ENCODE measurements around the gene TMC1. TPM values are rescaled to one million over a fixed set of nuclear protein-coding genes. Genes with fewer than 3 reads are reported as not detected.

Gene TMC1
- total and polyA plus RNA-seq, 12 donors, result 0.01 to 0.67 (median 0.43) TPM; not detected in 6

DNA sequence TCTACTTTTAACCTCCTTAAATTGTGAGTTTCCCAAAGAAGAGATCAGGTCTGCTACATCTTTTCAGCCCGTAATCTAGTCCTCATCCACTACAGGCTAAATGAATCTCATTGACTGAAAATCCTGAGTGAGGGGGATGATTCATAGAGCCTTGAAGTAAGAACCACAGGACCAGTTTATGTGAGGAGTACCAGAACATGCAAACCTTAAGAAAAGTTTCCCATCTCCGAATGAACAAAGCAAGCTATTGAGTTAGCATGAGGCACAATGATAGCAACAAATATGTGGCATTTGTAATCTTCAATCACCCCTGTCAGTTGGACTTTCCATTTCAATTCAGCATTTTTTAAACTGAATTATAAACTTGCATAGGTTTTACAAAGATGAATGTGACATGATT is 234.4 kb downstream of the TMC1 start:
- Histone ChIP-seq H3K27me3 (peaks cover 0 to 8% (median 0%) of the 10 kb centered on the region in 7 donors), H3K9me3 (no peaks in the 10 kb centered on the region), H3K27ac (no peak overlapping the region), H3K4me3 (no peak overlapping the region), H3K4me1 (no peaks in the 10 kb centered on the region), H3K36me3 (no peaks in the 10 kb centered on the region)
- intact Hi-C loops (cut with DNase I), result loop anchor here in 2 of 10 donors (2.0 to 10.0 kb wide), 2 partner anchors 35 to 461 kb away; no protein-coding TSS in a partner anchor
- DNase-seq, result no peak
- no peak for ATAC-seq
- TF ChIP-seq, protein P1, sequence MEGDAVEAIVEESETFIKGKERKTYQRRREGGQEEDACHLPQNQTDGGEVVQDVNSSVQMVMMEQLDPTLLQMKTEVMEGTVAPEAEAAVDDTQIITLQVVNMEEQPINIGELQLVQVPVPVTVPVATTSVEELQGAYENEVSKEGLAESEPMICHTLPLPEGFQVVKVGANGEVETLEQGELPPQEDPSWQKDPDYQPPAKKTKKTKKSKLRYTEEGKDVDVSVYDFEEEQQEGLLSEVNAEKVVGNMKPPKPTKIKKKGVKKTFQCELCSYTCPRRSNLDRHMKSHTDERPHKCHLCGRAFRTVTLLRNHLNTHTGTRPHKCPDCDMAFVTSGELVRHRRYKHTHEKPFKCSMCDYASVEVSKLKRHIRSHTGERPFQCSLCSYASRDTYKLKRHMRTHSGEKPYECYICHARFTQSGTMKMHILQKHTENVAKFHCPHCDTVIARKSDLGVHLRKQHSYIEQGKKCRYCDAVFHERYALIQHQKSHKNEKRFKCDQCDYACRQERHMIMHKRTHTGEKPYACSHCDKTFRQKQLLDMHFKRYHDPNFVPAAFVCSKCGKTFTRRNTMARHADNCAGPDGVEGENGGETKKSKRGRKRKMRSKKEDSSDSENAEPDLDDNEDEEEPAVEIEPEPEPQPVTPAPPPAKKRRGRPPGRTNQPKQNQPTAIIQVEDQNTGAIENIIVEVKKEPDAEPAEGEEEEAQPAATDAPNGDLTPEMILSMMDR (IDR thresholded peaks at IDR 0.05), result no peak
- 92 to 95% methylated on average over 2 of the region's 2 CpGs for WGBS, 2 donors

DNA sequence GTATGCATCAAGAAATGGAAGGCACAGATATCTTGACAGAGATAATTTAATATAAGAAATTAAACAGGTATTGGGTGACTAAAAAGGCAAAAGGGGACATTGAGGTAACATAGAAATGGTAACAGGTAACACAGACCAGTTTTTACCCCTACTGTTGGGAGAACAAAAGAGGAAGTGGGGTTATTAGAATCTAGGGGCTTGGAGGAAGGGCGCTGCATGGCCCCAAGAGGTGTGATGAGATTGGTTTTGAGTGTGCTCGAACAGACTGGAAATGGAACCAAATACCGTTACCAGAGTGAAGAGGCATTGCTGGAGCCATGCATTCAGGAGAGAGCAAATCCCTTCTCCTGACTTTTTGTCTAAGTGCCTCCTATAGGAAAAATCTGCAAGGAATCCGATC is 237.5 kb downstream of the TMC1 start:
- Histone ChIP-seq H3K4me3 (no peak overlapping the region), H3K36me3 (no peaks in the 10 kb centered on the region), H3K27ac (no peak overlapping the region), H3K27me3 (peaks cover 0 to 12% (median 0%) of the 10 kb centered on the region in 7 donors), H3K4me1 (no peaks in the 10 kb centered on the region), H3K9me3 (no peaks in the 10 kb centered on the region)
- TF ChIP-seq, protein P1 (IDR thresholded peaks at IDR 0.05), result no peak
- intact Hi-C loops (cut with DNase I), result loop anchor here in 1 of 10 donors (10.0 kb wide), 1 partner anchor 464 kb away; no protein-coding TSS in a partner anchor
- ATAC-seq (no peak), DNase-seq (no peak)
- 91 to 92% methylated on average over 4 of the region's 4 CpGs for WGBS, 2 donors

DNA sequence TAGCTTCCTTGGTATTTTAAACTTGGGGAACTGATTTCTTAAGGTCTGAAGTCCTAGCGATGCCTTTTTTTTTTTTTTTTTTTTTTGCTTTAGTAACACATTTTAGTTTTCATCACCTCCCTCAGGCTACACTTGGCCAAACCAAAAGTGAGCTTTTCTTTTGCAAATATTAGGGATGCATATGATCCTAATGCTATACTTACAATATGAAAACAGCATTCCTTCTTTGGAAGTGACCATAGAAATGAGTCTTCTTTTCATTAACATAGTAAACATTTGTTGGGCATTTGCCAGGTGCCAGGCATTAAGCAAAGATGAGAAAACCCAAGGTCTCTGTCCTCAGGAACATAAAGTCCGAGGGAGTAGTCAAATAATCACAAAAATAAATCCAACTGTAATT is 241.6 kb downstream of the TMC1 start:
- intact Hi-C loops (cut with DNase I), result no loop called here
- Histone ChIP-seq H3K27me3 (peaks cover 0 to 16% (median 0%) of the 10 kb centered on the region in 7 donors), H3K4me3 (no peak overlapping the region), H3K9me3 (no peaks in the 10 kb centered on the region), H3K27ac (no peak overlapping the region), H3K4me1 (no peaks in the 10 kb centered on the region), H3K36me3 (no peaks in the 10 kb centered on the region)
- DNase-seq (no peak), ATAC-seq (no peak)
- TF ChIP-seq, protein P1 (IDR thresholded peaks at IDR 0.05), result no peak
- 79 to 84% methylated on average over 2 of the region's 2 CpGs for WGBS, 2 donors

DNA sequence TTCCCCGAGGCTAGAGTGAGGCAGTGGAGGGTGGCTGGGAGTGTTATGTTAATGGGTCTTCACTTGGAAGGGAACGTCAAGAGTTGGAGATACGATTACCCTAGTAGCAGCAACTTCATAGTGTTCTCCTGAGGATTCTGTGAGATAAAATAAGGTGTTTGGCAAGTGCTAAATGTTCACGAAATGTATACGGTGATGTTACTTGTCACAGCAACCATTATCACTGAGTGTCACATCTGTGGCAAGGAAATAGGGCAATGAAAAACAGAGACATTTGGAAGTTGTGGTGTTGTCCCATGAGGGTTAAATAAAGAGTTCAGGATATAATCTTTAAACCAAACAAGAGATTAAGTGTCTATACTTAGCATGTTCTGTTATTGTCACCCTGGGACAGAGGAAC is 248.1 kb downstream of the TMC1 start:
- intact Hi-C loops (cut with DNase I), result loop anchor here in 1 of 10 donors (5.0 kb wide), 1 partner anchor 453 kb away; no protein-coding TSS in a partner anchor
- TF ChIP-seq, protein P1 (IDR thresholded peaks at IDR 0.05), result no peak
- ATAC-seq (no peak), DNase-seq (no peak)
- 51 to 53% methylated on average over 5 of the region's 5 CpGs for WGBS, 2 donors
- H3K27ac ChIP-seq, result no peak overlapping the region
- H3K27me3 ChIP-seq, result peaks cover 0 to 3% (median 0%) of the 10 kb centered on the region in 7 donors
- H3K4me3 ChIP-seq, result no peak overlapping the region
- H3K36me3 ChIP-seq, result no peaks in the 10 kb centered on the region
- no peaks in the 10 kb centered on the region for H3K9me3 ChIP-seq
- no peaks in the 10 kb centered on the region for H3K4me1 ChIP-seq
